IPS-20b (cell line): ENCODE measurements around the gene EOGT.

Experiments
- H3K27ac ChIP-seq: one replicate; pipeline ENCODE4 v1.5.1; 2013; ENCODE audit warnings: low read length
- H3K27me3 ChIP-seq: 2 replicates; pipeline ENCODE4 v1.6.1; 2013; ENCODE audit warnings: mild to moderate bottlenecking, low read length, inconsistent platforms; ENCODE audit not compliant: insufficient read depth
- H3K36me3 ChIP-seq: 2 replicates; pipeline ENCODE4 v1.6.1; 2013; ENCODE audit warnings: low read depth, mild to moderate bottlenecking, inconsistent platforms, low read length, moderate library complexity; ENCODE audit not compliant: insufficient read depth
- H3K4me1 ChIP-seq: 2 replicates; pipeline ENCODE4 v1.6.1; 2013; ENCODE audit warnings: mild to moderate bottlenecking, control low read depth, inconsistent platforms, low read length, moderate library complexity; ENCODE audit not compliant: insufficient read depth
- H3K4me3 ChIP-seq: 2 replicates; pipeline ENCODE4 v1.5.1; 2013; ENCODE audit warnings: mild to moderate bottlenecking, low read length, inconsistent platforms
- H3K9ac ChIP-seq: 2 replicates; pipeline ENCODE4 v1.6.1; 2013; ENCODE audit warnings: low read depth, mild to moderate bottlenecking, inconsistent platforms, low read length, moderate library complexity
- H3K9me3 ChIP-seq: 2 replicates; pipeline ENCODE4 v1.6.1; 2013; ENCODE audit warnings: mild to moderate bottlenecking, low read depth, low read length, inconsistent platforms; ENCODE audit not compliant: insufficient read depth

Gene EOGT

DNA sequence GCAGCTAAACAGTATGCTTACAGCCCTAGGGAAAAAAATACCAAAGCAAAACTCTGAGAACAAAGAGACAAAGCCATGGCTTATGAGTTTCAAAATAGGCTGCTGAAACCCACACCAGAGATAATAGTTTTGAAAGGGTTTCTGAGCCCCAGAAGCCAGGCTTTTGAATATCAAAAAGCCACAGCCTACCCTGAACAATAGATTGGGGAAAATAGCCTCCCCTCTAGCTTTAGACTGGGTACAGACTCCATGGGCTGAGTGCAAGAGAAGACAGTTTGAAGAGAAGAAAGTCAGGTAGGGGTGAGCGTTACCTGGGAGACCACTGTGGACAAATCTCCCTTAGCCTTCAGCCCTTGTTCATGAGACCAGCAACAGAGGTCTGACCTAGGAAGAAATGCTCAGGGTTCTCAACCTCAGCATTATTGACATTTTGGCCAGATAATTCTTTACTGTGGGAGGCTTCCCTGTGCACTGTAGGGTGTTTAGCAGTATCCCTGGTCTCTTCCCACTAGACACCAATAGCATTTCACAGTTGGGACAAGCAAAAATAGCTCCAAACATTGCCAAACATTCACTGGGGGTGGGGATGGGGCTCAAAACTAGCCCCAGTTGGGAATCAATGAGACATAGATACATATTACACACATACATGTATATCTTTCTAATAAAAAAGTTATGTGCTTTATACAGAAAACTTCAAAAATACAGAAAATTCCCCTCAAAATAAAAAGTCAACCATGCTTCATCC lies 69.6 kb downstream of the EOGT start:
- Histone ChIP-seq H3K9me3 (no peaks in the 10 kb centered on the region), H3K36me3 (no peaks in the 10 kb centered on the region), H3K4me1 (peaks cover 5% of the 10 kb centered on the region; the same call in 1 of the 2 replicates), H3K27me3 (no peaks in the 10 kb centered on the region), H3K4me3 (peak overlapping the region; percentile 4; the same call in 1 of the 2 replicates), H3K27ac (no peak overlapping the region), H3K9ac (no peak overlapping the region)

DNA sequence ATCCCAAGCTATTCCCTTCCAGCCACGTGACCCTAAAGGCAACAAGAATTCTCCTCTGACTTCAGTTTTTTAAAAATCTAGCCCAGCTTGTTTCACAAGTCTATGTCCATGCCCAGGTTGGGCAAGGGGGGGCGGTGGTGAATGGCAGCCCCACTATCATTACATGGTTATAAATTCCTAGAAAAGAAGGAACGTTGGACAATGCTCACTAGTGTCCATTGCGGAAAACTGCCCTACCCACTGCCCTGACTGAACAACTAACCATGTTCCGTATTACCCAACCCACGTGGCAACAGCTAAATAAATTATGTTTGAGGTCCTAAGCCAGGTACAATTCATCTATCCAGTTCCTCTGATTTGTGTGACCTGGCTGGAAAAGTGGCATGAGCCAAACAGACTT lies 72.4 kb downstream of the EOGT start:
- Histone ChIP-seq H3K36me3 (no peaks in the 10 kb centered on the region), H3K4me1 (peaks cover 5% of the 10 kb centered on the region; the same call in 1 of the 2 replicates), H3K27ac (no peak overlapping the region), H3K27me3 (no peaks in the 10 kb centered on the region), H3K4me3 (no peak overlapping the region), H3K9ac (no peak overlapping the region), H3K9me3 (no peaks in the 10 kb centered on the region)

DNA sequence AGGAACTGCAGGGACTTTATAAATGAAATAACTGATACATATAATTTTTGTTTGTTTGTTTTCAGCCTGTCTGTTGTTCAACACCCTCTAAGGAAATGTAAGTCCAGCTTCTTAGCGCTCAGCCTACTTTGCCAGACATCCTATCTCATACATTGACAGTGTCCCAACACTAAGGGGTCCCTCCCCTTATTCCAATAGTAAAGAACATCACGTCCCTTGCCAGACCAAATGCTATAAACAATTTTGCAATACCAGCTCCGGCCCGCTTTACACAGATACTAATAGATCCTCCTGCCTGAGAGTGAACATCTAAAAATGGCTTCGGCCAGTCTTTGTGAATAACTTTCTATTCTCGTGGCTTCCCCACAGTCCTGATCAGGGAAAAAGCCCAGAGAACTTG lies 76.6 kb downstream of the EOGT start:
- H3K4me1 ChIP-seq, result no peaks in the 10 kb centered on the region
- H3K27ac ChIP-seq, result no peak overlapping the region
- no peaks in the 10 kb centered on the region for H3K9me3 ChIP-seq
- peaks cover 15% of the 10 kb centered on the region for H3K27me3 ChIP-seq
- no peak overlapping the region for H3K4me3 ChIP-seq
- no peaks in the 10 kb centered on the region for H3K36me3 ChIP-seq
- H3K9ac ChIP-seq, result no peak overlapping the region

DNA sequence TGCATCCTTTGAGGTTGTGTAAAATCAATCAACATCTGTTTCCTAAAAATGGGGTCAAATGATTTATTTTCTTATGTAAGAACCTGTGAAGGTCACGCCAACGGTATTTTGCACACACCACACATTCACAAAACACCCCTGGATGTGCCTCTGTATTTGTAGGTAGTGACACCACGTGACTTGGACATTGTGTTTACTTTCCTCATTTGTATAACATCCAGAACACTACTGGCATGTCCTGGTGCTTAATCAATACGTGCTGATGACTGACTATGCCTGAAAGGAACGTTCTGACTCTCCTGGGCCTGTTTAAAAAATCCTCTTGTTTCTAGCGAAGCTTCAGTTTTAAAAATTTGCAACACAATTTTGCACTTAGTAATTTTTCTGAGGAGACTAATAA lies 77.7 kb downstream of the EOGT start:
- Histone ChIP-seq H3K9ac (no peak overlapping the region), H3K36me3 (no peaks in the 10 kb centered on the region), H3K27ac (no peak overlapping the region), H3K4me3 (no peak overlapping the region), H3K27me3 (peaks cover 26% of the 10 kb centered on the region), H3K9me3 (no peaks in the 10 kb centered on the region), H3K4me1 (no peaks in the 10 kb centered on the region)

DNA sequence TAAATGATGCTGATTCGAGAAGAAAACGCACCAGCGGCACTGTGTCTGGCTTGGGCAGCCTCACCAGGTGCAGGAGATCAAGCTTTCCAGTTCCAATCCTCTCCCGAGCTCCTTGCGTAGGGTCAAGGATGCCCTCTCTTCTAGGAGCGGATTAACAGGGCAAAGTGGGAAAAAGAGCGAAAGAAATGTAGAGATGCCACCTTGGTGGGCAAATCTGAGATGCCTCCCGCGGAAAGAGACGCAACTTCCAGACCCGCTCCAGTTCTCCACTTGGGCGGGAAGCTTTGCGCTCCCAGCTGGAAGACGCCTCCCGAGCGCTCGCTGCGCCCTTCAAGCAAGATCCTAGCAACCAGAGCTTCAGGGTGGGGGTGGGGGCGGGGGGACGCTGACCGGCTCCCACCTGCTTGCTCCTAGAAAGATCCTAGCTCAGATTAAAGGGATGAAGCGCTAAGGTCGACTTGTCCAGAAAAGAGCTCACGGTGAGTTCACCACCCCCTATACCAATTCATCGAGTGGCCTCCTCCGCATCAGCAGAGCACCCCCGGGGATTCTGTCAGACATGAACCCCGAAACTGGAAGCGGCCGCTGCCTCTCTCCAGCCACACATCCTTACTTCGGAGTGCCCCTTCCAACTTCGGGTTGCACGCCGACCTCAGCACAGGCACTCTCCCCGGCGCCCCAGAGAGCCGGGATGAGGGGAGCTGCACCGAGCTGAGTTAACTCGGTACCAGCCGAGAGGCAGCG lies 81.9 kb downstream of the EOGT start:
- no peaks in the 10 kb centered on the region for H3K9me3 ChIP-seq
- peak overlapping the region; percentile 80 for H3K4me3 ChIP-seq
- H3K27me3 ChIP-seq, result peaks cover 54% of the 10 kb centered on the region
- H3K36me3 ChIP-seq, result no peaks in the 10 kb centered on the region
- H3K9ac ChIP-seq, result peak overlapping the region; percentile 57; the same call in 1 of the 2 replicates
- H3K27ac ChIP-seq, result no peak overlapping the region
- H3K4me1 ChIP-seq, result no peaks in the 10 kb centered on the region
